Muscle of back (tissue), 11 donors: ENCODE results near the gene C1QTNF3. TPM values are rescaled to one million over a fixed set of nuclear protein-coding genes. Genes with fewer than 3 reads are reported as not detected.
"Not testable (repeated sequence)": the region's sequence is repeated elsewhere in the genome, so short reads cannot be mapped to it uniquely, and the experiment has no call there.

ENCODE experiments used
- DNase-seq, 3 donors: peaks; one replicate each; pipeline versions ENCODE4 v3.0.0 to v3.0.0-alpha.2; 2013
- polyA plus RNA-seq, 10 donors: library from polyadenylated mRNA; unstranded; fragments of 120-200 nt; gene quantifications; one replicate each; pipeline ENCODE4 v1.2.1, GENCODE V29; 2013; ENCODE audit not compliant: insufficient read length in 10 of 10

Gene C1QTNF3
- polyA plus RNA-seq, 10 donors = 55.4 to 132 (median 108) TPM

- DNase-seq = peak in 1 of 3 donors; percentile 41
These were observed 10.8 kb upstream of the C1QTNF3 start for GRCh38 chr5:34053571-34054399.

- peak; percentile 56 to 81 (median 71) for DNase-seq
These were observed 10.1 kb upstream of the C1QTNF3 start for GRCh38 chr5:34053133-34053532.

- no peak for DNase-seq
These were observed 8.5 kb upstream of the C1QTNF3 start for GRCh38 chr5:34051374-34051980.

- no peak for DNase-seq
These were observed 5.0 kb upstream of the C1QTNF3 start for GRCh38 chr5:34047774-34048572.

- peak in 1 of 3 donors; percentile 45 for DNase-seq
These were observed 4.1 kb upstream of the C1QTNF3 start for GRCh38 chr5:34047143-34047542.

DNA sequence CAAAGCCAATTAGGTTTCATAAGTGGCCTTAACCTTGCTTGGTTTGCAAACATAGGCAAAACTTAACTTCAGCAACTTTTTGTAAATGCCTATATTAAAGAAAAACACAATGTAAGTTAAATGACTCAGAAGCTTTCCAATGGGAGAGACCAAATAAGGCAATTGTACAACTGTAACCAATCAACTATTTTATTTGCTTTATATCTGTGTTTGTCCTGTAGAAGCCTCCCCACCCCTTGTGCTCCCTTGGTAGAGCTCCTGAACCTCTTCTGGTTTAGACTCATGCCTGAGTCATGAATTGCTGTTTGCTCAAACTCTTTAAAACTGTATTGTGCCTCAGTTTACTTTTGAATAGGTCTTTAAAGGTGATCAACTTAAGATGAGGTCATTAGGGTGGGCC lies 3.0 kb upstream of the C1QTNF3 start:
- no peak for DNase-seq

GRCh38 chr5:34045023-34045422 lies 2.0 kb upstream of the C1QTNF3 start:
- DNase-seq = peak in 1 of 3 donors; percentile 23

- DNase-seq = peak in 2 of 3 donors; percentile 53 to 74
These were observed 692 bp downstream of the C1QTNF3 start for GRCh38 chr5:34042321-34042720.

DNA sequence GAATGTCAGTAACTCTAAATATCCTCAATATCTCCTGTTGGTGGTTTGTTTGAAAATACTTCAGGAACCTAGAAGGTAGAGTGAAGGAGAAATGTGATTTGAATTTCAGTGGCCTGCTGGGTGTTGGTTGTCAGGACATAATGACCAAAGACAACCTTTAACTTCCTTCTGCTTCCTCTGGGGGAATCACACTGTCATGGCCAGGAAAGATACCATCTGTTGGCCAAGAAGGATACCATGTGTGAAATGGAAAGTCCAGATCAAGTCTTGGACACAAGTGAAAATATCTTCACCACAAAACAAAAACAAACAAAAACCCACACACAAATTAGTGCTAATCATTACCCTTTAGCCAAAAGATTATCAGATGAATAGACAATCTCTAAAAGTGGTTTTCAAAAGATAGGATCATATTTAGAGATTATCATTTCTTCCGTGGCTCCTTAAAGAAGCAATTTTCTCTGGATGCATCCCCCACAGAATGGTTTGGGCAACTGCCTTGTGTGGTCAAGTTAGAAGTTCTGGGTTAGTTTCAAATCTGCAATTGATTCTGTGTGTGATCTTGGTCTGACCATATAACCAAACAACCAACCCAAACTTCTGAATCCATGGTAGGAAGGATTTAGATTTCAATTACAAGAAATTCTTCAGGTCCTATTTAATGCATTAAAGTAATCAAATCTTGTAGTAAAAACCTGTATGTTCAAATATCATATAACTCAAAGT lies 1.6 kb downstream of the C1QTNF3 start:
- peak in 1 of 3 donors; percentile 19 for DNase-seq

DNA sequence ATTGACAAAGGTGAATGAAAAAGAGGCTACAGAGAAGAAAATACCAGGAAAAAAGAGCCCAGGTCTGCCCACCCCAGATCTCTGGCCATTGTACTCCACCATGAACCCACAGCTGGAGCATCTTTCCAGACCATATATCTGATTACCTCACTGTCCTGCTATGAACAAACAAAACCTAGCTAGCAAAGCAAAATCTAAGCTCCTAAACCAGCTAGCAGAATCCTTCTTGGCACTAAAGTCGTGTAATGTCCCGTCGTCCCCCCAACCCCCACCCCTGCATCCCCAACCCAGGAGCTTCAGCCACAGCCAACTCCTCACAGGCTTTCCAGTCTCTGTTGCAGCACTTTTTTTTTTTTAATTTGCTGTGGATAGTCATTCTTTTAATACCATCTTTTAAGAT lies 2.5 kb downstream of the C1QTNF3 start:
- DNase-seq = peak in 1 of 3 donors; percentile 52

DNA sequence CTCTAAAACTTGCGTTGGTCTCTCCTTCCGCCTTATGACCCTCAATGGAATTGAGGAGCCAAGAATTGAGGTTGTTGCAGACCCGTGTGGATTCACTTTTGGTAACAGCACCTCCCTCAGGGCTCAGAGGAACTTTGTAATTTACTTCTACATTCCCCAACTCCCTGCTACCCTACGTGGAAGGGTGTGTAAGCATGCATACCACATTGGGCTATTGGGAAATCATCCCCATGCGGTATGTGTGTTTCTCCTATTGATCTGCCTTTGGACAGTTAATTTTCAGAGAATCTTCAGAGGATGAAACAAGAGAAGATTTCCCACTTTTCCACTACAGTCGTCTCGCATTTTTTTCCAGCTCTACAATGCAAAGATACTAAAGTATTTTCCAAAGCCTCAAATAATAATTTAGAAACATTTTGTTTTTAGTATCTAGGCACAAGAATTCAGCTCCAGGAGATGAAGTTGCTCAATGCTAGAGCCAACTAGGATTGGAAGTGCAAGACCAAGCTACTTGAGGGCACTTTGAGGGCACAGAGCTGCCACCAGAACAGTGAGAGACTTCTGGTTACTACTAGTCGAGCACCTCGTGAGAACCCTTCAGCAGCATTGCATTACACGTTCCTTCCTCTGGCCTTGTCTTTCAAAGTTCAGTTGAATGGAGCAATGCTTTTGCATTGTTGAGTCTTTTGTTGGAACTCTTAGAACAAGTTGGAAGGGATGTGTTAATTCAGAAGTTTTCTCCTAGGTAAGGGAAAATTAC lies 3.4 kb downstream of the C1QTNF3 start:
- peak in 1 of 3 donors; percentile 23 for DNase-seq

DNA sequence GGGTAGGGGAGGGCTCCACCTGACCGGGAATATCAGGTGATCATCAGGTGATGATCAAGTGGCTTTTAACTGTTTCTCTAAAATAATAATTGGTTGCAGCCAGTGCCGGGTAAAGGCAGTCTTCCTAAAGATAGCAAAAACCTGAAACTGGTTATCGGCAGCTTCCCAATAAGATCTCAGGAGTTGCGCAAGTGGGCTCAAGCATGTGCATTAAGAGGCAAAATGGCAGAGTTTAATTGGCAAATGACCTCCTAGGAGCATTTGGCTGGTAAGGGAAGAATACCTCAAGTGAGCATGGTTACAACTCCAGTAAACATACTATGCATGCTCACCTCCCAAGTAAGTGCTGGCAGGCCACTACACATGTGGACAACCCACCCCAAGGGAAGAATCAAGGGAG lies 4.2 kb downstream of the C1QTNF3 start:
- DNase-seq = no peak

DNA sequence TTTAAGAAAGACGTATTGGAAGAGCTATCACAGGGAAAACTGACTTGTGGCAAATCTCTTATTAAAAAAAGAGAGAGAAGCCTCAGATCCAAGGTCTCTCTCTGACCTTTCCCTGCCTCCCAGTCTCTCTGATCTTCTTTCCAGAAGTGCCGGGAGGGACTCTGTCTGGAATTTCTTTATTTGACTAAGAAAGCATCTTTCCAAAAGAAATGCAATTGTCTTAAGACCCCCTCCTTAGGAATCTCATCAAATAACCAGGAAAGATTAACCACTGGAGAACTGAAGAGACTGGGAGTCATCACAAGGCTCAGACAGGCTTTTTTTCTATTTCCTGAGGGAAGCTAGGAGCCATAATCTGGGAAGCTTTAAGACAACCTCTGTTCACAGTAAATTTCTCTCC lies 4.6 kb downstream of the C1QTNF3 start:
- DNase-seq = peak in 2 of 3 donors; percentile 52 to 58

DNA sequence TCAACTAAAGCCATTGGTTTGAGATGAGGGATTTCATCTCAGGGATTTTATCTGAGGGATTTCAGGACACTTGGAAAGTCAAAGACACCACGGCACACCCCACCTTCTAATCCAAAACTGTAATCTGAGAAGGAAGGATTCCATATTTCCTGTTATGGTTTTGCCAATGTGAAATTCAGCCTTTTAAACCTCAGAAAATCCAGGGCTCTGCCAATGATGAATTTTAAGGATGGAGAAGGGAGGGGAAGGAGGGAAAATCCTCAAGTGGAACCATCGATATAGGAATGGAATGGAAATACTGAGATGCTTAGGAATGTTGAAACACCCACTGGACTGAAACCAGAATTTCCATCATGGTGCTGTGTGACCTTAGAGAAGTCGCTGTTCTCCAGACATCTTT lies 5.3 kb downstream of the C1QTNF3 start:
- DNase-seq = peak in 2 of 3 donors; percentile 66 to 72

GRCh38 chr5:34035756-34036155 lies 7.3 kb downstream of the C1QTNF3 start:
- DNase-seq = peak in 1 of 3 donors; percentile 18

DNA sequence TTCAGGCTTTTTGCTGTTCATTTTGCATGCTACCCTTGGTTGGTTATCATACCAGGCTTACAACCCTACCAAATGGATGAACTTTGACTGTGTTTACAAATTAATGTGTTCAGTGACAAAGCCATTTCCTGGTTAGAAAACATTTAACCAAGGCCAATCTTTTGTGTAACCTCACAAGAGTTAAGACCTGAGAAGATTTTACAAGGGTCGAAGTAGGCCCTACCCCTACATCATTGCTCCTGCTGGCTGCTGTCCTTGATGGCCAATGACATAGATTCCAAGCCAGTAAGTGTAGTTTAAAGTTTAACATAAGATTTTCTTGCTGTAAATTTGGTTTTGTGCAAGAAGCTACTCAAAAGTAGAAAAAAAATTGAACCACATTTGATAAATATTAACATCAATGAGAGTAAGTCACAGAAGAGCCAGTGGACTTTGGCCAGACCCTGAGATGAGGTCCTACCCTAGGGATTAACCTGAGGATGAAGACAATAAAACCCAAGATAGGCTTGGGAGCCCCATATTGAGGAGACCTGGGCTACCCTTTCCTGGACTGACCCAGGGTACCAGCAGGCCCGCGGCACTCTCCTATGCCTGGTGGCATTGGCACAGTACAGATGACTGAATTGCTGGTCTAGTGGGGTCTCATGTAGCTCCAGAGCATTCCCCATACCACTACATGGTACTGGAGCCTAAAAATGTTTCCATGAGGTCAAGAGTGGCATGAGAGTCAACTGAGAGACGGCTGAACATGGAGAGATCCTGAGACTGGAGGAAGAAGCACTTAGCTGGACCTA lies 8.3 kb downstream of the C1QTNF3 start:
- DNase-seq = no peak

DNA sequence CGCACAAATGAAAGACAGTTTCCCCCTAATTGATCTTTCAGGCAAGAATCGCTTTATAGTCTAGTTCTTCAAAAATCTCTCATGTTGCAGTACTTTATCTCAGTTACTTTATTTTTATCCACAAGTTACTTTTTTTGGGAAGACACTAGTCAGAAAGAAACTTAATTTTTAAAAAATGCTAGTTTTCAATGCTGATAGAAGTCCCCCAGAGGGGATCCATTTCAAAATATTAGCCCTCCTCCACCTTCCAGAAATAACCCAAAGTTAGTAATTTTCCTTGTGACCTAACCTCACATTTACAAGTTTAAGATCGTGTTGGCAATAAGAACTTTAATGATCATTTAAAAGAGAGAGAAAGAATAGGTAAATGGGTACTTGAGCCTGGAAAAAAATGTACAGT lies 11.0 kb downstream of the C1QTNF3 start:
- no peak for DNase-seq

DNA sequence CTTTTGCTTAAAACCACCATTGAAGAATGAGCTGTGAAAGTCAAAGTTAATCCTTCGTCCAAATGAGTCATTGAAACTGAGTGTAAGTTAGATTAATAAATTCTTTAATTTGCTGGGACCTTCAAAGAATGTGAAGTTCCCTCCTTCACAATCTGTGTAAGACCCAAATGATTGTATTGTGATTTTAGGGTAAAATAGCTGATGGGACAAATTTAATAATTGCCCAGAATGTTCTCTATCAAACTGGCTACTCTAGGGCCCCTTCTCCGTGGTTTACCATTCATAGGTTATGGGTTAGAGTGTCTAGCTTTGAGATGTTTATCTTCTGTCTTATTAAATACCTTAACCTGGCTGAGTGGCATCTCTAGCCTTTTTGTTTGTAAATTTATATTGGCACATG lies 11.9 kb downstream of the C1QTNF3 start:
- no peak for DNase-seq

GRCh38 chr5:34030585-34030984 lies 12.4 kb downstream of the C1QTNF3 start:
- DNase-seq = not testable (repeated sequence)

DNA sequence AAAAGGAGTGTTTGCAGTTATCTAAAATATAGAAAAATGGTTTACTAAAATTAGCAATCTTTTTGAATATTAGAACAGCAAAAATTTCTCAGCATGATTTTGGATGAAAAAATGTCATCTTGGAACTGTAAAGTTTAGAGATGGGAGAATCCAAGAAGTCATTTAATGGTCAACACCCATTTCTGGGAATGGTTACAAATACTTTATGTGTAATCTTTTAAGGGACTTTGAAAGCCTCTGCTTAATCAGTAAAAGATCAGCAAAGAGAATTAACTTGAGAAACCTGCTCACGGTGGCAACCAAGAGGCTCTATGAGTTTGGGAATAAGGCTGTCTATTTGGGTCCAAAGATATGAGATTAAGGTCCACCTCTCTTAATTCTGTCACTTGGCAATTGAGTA lies 13.0 kb downstream of the C1QTNF3 start:
- DNase-seq = peak in 1 of 3 donors; percentile 40
